Right atrium auricular region (tissue), 2 donors: ENCODE data around the gene TPM3. TPM values are rescaled to one million over a fixed set of nuclear protein-coding genes. Genes with fewer than 3 reads are reported as not detected.
"Not testable (repeated sequence)": the region's sequence is repeated elsewhere in the genome, so short reads cannot be mapped to it uniquely, and the experiment has no call there.

Source experiments
- DNase-seq: peaks from one replicate; pipeline ENCODE4 v3.0.0-alpha.2; 2019; ENCODE audit warnings: low spot score
- H3K27ac ChIP-seq, 2 donors: fragments of 200-600 bp; sonication (generic); 1 replicate in 1 of 2; 2 replicates in 1 of 2; pipeline ENCODE4 v1.5.1; 2016 to 2019
- H3K27me3 ChIP-seq, 2 donors: fragments of 200-600 bp; sonication (generic); one replicate each; pipeline versions ENCODE4 v1.5.1 to v1.6.0; 2017 to 2019
- H3K36me3 ChIP-seq: fragments of 200-600 bp; sonication (generic); one replicate; pipeline ENCODE4 v1.5.1; 2016
- H3K4me1 ChIP-seq, 2 donors: fragments of 200-600 bp; sonication (generic); one replicate each; pipeline versions ENCODE4 v1.5.1 to v1.6.0; 2017 to 2019
- H3K4me3 ChIP-seq, 2 donors: fragments of 200-600 bp; sonication (generic); 1 replicate in 1 of 2; 2 replicates in 1 of 2; pipeline ENCODE4 v1.5.1; 2017 to 2019; ENCODE audit warnings: mild to moderate bottlenecking in 1 of 2, moderate library complexity in 1 of 2
- H3K9me3 ChIP-seq, 2 donors: fragments of 200-600 bp; sonication (generic); one replicate each; pipeline ENCODE4 v1.5.1; 2019
- CTCF ChIP-seq, 2 donors: fragments of 200-600 bp; sonication (generic); IDR thresholded peaks; one replicate each; pipeline ENCODE4 v1.5.1; 2019; ENCODE audit warnings: antibody characterized with exemption in 2 of 2
- total RNA-seq, 2 donors: library from RNA; depleted of rRNA; stranded (reverse); fragments of >200 nt; gene quantifications; one replicate each; pipeline ENCODE4 v1.1.0, GENCODE V29; 2016

Gene TPM3
- total RNA-seq, 2 donors from 2014 or later = 469 to 975 TPM

- H3K27me3 ChIP-seq = no peaks in the 10 kb centered on the region
- DNase-seq = no peak
- no peak for TF ChIP-seq CTCF (IDR thresholded peaks at IDR 0.05)
- H3K27ac ChIP-seq = no peak overlapping the region
- no peak overlapping the region for H3K4me3 ChIP-seq
- H3K36me3 ChIP-seq = peaks cover 83% of the 10 kb centered on the region
- no peaks in the 10 kb centered on the region for H3K4me1 ChIP-seq
- H3K9me3 ChIP-seq = no peaks in the 10 kb centered on the region
Measured at GRCh38 chr1:154236855-154237254, 45.0 kb upstream of the TPM3 start.

GRCh38 chr1:154233127-154233526 is 41.2 kb upstream of the TPM3 start:
- peaks cover 100% of the 10 kb centered on the region for H3K36me3 ChIP-seq
- DNase-seq, H3K27ac ChIP-seq, H3K4me3 ChIP-seq, H3K9me3 ChIP-seq, H3K4me1 ChIP-seq, H3K27me3 ChIP-seq: not testable (repeated sequence)

GRCh38 chr1:154231112-154231511 is 39.2 kb upstream of the TPM3 start:
- not testable (repeated sequence) for H3K27ac ChIP-seq, H3K4me3 ChIP-seq, H3K4me1 ChIP-seq, H3K27me3 ChIP-seq, DNase-seq, H3K9me3 ChIP-seq
- H3K36me3 ChIP-seq = peaks cover 91% of the 10 kb centered on the region

- Histone ChIP-seq H3K4me1 (peaks cover 0 to 28% of the 10 kb centered on the region in 2 donors), H3K36me3 (peaks cover 38% of the 10 kb centered on the region), H3K4me3 (no peak overlapping the region), H3K9me3 (no peaks in the 10 kb centered on the region), H3K27ac (no peak overlapping the region), H3K27me3 (no peaks in the 10 kb centered on the region)
- DNase-seq = no peak
- TF ChIP-seq CTCF (IDR thresholded peaks at IDR 0.05) = no peak
Measured at GRCh38 chr1:154225370-154225769, 33.5 kb upstream of the TPM3 start.

GRCh38 chr1:154223621-154224020 is 31.7 kb upstream of the TPM3 start:
- H3K36me3 ChIP-seq = peaks cover 28% of the 10 kb centered on the region
- H3K9me3 ChIP-seq = no peaks in the 10 kb centered on the region
- H3K4me1 ChIP-seq = peaks cover 0 to 38% of the 10 kb centered on the region in 2 donors
- no peak for TF ChIP-seq CTCF (IDR thresholded peaks at IDR 0.05)
- peak overlapping the region in 1 of 2 donors; percentile 37 for H3K27ac ChIP-seq
- no peaks in the 10 kb centered on the region for H3K27me3 ChIP-seq
- DNase-seq = no peak
- H3K4me3 ChIP-seq = no peak overlapping the region

- no peaks in the 10 kb centered on the region for H3K27me3 ChIP-seq
- TF ChIP-seq CTCF (IDR thresholded peaks at IDR 0.05) = no peak
- H3K9me3 ChIP-seq = no peaks in the 10 kb centered on the region
- peaks cover 0 to 45% of the 10 kb centered on the region in 2 donors for H3K4me1 ChIP-seq
- H3K4me3 ChIP-seq = no peak overlapping the region
- peaks cover 28% of the 10 kb centered on the region for H3K36me3 ChIP-seq
- H3K27ac ChIP-seq = peak overlapping the region in 1 of 2 donors; percentile 97
- no peak for DNase-seq
Measured at GRCh38 chr1:154222918-154223317, 31.0 kb upstream of the TPM3 start.

- Histone ChIP-seq H3K4me1 (peaks cover 0 to 49% of the 10 kb centered on the region in 2 donors), H3K36me3 (peaks cover 28% of the 10 kb centered on the region), H3K4me3 (no peak overlapping the region), H3K27me3 (no peaks in the 10 kb centered on the region), H3K27ac (peak overlapping the region; percentile 97 to 100), H3K9me3 (no peaks in the 10 kb centered on the region)
- no peak for TF ChIP-seq CTCF (IDR thresholded peaks at IDR 0.05)
- no peak for DNase-seq
Measured at GRCh38 chr1:154222518-154222917, 30.6 kb upstream of the TPM3 start.
